Hepatocyte (in vitro differentiated cells): ENCODE data around the gene MSL3B.

ENCODE experiments used
- CTCF ChIP-seq: fragments of 200-600 bp; sonication (generic); IDR thresholded peaks from 2 replicates; pipeline ENCODE4 v1.5.1; 2016; ENCODE audit warnings: antibody characterized with exemption, mild to moderate bottlenecking; ENCODE audit not compliant: poor library complexity
- EZH2 ChIP-seq: fragments of 200-600 bp; sonication (generic); IDR thresholded peaks from 2 replicates; pipeline ENCODE4 v1.6.1; 2016; ENCODE audit warnings: antibody characterized with exemption, mild to moderate bottlenecking, borderline replicate concordance
- EZH2phosphoT487 ChIP-seq: fragments of 200-600 bp; sonication (generic); IDR thresholded peaks from one replicate; pipeline ENCODE4 v1.6.1; 2018; ENCODE audit warnings: antibody characterized with exemption, mild to moderate bottlenecking, low read depth, moderate library complexity; ENCODE audit not compliant: unreplicated experiment, severe bottlenecking

- no peak for TF ChIP-seq CTCF
- no peak for TF ChIP-seq EZH2
- TF ChIP-seq EZH2phosphoT487, result no peak
Observed at GRCh38 chr2:233829193-233830110, 38.7 kb downstream of the MSL3B start.
